GM20431 (cell line): ENCODE data around the gene GNAO1.

ENCODE experiments used
- in situ Hi-C: fragments of 300-500 bp; cut with MseI, MboI; formaldehyde crosslinking; loops from one replicate; pipeline ENCODE4 v1.15.0; 2020; ENCODE audit warnings: low sequenced_read_pairs; ENCODE audit not compliant: unreplicated experiment

GNAO1 gene

GRCh38 chr16:56340416-56340815 is 149.1 kb downstream of the GNAO1 start:
- in situ Hi-C loops: no loop called here

GRCh38 chr16:56340864-56341365 is 149.6 kb downstream of the GNAO1 start:
- in situ Hi-C loops: no loop called here

GRCh38 chr16:56341656-56342399 is 150.5 kb downstream of the GNAO1 start:
- in situ Hi-C loops: no loop called here

GRCh38 chr16:56343661-56344517 is 152.6 kb downstream of the GNAO1 start:
- in situ Hi-C loops: no loop called here

- in situ Hi-C loops: no loop called here
Observed at GRCh38 chr16:56344518-56345405, 153.5 kb downstream of the GNAO1 start.

- in situ Hi-C loops: no loop called here
Observed at GRCh38 chr16:56345406-56346050, 154.2 kb downstream of the GNAO1 start.

- in situ Hi-C loops: no loop called here
Observed at GRCh38 chr16:56346131-56346890, 155.0 kb downstream of the GNAO1 start.

GRCh38 chr16:56347166-56347565 is 155.9 kb downstream of the GNAO1 start:
- in situ Hi-C loops: no loop called here

- in situ Hi-C loops: no loop called here
Observed at GRCh38 chr16:56347670-56348069, 156.4 kb downstream of the GNAO1 start.

GRCh38 chr16:56348168-56349085 is 157.1 kb downstream of the GNAO1 start:
- in situ Hi-C loops: no loop called here

- in situ Hi-C loops: no loop called here
Observed at GRCh38 chr16:56349086-56349415, 157.8 kb downstream of the GNAO1 start.

GRCh38 chr16:56349711-56350161 is 158.4 kb downstream of the GNAO1 start:
- in situ Hi-C loops: no loop called here

GRCh38 chr16:56350491-56351405 is 159.5 kb downstream of the GNAO1 start:
- in situ Hi-C loops: no loop called here

GRCh38 chr16:56351481-56351880 is 160.2 kb downstream of the GNAO1 start:
- in situ Hi-C loops: no loop called here

- in situ Hi-C loops: no loop called here
Observed at GRCh38 chr16:56352351-56353053, 161.2 kb downstream of the GNAO1 start.
